Stimulated activated memory B cell treated with anti-CD40 and anti-IgM and Interleukin-4, amounts not matched to agents 10 μg/mL and 1 μg/mL and 100 μg/mL, for 72 hours (primary cell): ENCODE data around the gene FCHSD2.
"Not testable (repeated sequence)": the region's sequence is repeated elsewhere in the genome, so short reads cannot be mapped to it uniquely, and the experiment has no call there.

ENCODE experiments used
- ATAC-seq: fragments of 150-1000 bp; cut with Tn5 transposase; 2 replicates; pipeline ENCODE4 v1.10.0; 2021
- H3K27ac Mint-ChIP-seq: one replicate; pipeline ENCODE4 v1.8.0; 2022; ENCODE audit warnings: mild to moderate bottlenecking, mixed read lengths
- H3K27me3 Mint-ChIP-seq: one replicate; pipeline ENCODE4 v1.8.0; 2022; ENCODE audit warnings: mixed read lengths
- H3K36me3 Mint-ChIP-seq: one replicate; pipeline ENCODE4 v1.8.0; 2022; ENCODE audit warnings: mixed read lengths
- H3K4me1 Mint-ChIP-seq: one replicate; pipeline ENCODE4 v1.8.0; 2022; ENCODE audit warnings: mixed read lengths
- H3K4me3 Mint-ChIP-seq: one replicate; pipeline ENCODE4 v1.8.0; 2022; ENCODE audit warnings: mild to moderate bottlenecking, moderate library complexity, mixed read lengths
- H3K9me3 Mint-ChIP-seq: one replicate; pipeline ENCODE4 v1.8.0; 2022; ENCODE audit warnings: mixed read lengths

FCHSD2 gene

DNA sequence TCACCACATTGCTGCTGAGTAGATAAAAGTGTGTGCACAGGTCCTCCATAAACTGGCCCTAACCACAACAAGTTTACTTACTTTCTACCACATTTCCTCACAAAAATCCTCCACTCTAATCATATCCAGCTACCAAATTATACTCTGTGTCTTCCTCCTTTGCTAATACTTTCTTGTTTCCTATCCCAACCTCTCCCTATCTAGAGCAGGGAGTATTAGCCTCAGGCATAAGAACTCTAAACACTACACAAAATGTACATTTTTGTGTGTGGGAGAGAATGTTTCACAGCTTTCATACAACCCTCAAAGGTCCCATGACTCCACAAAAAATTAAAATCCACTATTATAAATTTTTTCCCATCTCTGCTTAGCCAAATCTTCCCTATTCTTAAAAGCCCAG lies 255.5 kb downstream of the FCHSD2 start:
- ATAC-seq = no peak
- peaks cover 5% of the 10 kb centered on the region for H3K4me1 Mint-ChIP-seq
- no peaks in the 10 kb centered on the region for H3K27me3 Mint-ChIP-seq
- no peaks in the 10 kb centered on the region for H3K9me3 Mint-ChIP-seq
- H3K4me3 Mint-ChIP-seq = no peak overlapping the region
- peaks cover 66% of the 10 kb centered on the region for H3K36me3 Mint-ChIP-seq
- peak overlapping the region; percentile 30 for H3K27ac Mint-ChIP-seq

DNA sequence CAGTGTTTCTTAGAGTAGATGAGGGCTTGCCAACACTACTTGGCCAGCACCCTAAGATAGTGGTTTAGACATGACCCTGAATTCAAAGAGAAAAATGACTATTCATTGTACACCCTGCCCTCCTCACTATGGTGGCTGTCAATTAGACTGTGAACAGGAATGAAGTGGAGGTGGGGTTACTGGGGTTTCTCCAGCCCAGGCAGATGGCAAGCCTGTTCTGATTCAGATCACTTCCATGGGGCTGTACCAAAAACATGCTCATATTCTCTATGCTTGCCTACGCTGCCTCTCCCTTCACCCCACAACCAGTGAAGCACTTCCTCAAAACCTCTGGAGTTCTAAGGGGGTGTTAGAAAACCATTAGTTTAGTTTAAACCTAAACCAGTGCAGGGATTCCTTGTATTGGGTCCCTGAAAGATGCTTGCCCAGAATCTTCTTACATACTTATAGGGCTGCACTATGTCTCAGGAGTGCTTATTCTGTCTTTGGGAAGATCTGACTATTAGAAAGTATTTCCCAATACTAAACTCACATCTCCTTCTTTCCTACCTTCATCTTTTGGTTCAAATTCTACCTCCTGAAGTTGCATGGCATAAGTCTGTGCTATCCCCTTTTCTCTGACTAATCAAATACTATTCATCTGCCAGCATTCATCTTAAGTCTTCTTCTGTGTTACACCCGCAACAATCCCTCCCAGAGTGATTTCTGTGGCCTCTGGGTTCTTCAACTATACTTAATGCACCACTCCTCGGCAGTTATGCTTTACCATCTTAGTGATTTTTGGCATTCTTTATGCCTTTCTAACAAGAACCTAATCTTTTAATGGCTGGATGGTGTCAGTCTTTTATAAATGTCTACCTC lies 256.1 kb downstream of the FCHSD2 start:
- H3K36me3 Mint-ChIP-seq = peaks cover 70% of the 10 kb centered on the region
- H3K27ac Mint-ChIP-seq = peak overlapping the region; percentile 36
- H3K27me3 Mint-ChIP-seq = no peaks in the 10 kb centered on the region

DNA sequence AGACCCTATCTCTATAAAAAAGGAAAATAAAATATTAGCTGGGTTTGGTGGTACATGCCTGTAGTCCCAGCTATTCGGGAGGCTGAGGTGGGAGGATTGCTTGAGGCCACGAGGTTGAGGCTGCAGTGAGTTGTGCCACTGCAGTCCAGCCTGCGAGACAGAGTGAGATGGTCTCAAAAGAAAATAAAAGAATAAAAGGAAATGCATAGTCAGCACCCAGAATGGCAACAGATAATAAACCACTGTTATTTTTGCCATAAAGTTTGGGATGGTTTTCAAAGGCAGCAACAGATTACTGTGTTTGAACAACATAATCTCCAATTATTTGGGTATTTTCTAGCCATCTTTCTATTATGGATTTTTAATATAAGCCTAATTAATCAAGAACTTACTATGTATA lies 266.0 kb downstream of the FCHSD2 start:
- Mint-ChIP-seq H3K4me1 (peaks cover 27% of the 10 kb centered on the region), H3K9me3 (no peaks in the 10 kb centered on the region), H3K27me3 (no peaks in the 10 kb centered on the region), H3K4me3 (no peak overlapping the region), H3K36me3 (peaks cover 53% of the 10 kb centered on the region), H3K27ac (peak overlapping the region; percentile 69)
- ATAC-seq = no peak

More for the DNA sequence above, 256.1 kb downstream of the FCHSD2 start:
- ATAC-seq = no peak
- peaks cover 11% of the 10 kb centered on the region for H3K4me1 Mint-ChIP-seq
- no peaks in the 10 kb centered on the region for H3K9me3 Mint-ChIP-seq
- no peak overlapping the region for H3K4me3 Mint-ChIP-seq

DNA sequence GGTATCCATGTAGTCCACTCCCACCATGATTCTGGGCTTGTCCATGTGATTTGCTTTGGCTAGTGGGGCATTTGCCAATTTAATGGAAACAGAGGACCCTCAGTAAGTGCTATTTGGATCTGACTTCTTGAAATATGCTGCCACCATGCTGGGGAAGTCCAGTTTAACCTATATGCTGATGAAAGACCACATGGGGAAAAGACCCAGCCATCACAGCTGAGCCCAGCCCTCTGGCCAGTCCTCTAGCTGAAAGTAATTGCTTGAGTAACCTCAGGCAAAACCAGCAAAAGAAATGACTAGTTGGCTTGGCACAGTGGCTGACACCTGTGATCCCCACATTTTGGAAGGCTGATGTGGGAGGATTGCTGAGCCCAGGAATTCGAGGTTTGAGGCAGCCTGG lies 266.4 kb downstream of the FCHSD2 start:
- Mint-ChIP-seq H3K27ac (peak overlapping the region; percentile 69), H3K9me3 (no peaks in the 10 kb centered on the region), H3K4me3 (no peak overlapping the region), H3K36me3 (peaks cover 53% of the 10 kb centered on the region), H3K27me3 (no peaks in the 10 kb centered on the region), H3K4me1 (peaks cover 23% of the 10 kb centered on the region)
- ATAC-seq = no peak

DNA sequence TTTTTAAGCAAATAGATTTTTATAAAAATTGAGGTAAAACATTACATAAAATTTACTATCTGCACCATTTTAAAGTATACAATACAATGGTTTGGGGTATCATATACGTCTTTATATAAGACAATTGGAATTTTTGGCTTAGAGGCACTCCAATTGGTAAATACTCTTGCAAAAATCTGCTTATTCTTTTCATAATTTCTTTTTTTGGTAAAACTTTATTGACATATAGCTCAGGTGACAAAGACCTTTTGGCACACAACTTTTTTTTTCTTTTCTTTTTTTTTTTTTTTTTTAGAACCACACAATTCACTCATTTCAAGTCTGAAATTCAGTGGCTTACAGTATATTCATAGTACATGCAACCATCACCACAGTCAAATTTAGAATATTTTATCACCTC lies 270.1 kb downstream of the FCHSD2 start:
- Mint-ChIP-seq H3K4me1 (peaks cover 12% of the 10 kb centered on the region), H3K36me3 (peaks cover 54% of the 10 kb centered on the region), H3K9me3 (no peaks in the 10 kb centered on the region), H3K27ac (peak overlapping the region; percentile 52), H3K4me3 (no peak overlapping the region), H3K27me3 (no peaks in the 10 kb centered on the region)
- no peak for ATAC-seq

DNA sequence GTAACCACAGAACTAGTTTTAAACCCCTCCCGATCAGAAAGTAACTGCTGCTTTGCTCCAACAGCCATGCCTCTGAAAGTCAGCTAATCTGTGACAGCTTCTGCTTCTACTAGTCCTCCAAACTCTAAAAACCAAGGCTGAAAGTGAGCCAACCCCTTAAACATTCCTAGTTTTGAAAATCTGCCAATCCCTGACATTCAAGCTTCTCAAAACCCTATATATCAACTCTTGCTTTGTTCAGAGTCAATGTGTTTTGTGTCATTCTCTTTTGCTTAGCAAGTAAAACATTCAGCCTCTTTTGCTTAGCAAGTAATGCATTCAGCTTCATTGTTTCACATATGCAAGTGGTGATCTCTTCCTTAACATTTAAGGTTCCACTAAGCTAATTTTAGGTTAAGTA lies 271.0 kb downstream of the FCHSD2 start:
- Mint-ChIP-seq H3K27ac (peak overlapping the region; percentile 27), H3K27me3 (no peaks in the 10 kb centered on the region), H3K4me3 (no peak overlapping the region), H3K4me1 (peaks cover 19% of the 10 kb centered on the region), H3K9me3 (no peaks in the 10 kb centered on the region), H3K36me3 (peaks cover 63% of the 10 kb centered on the region)
- no peak for ATAC-seq

DNA sequence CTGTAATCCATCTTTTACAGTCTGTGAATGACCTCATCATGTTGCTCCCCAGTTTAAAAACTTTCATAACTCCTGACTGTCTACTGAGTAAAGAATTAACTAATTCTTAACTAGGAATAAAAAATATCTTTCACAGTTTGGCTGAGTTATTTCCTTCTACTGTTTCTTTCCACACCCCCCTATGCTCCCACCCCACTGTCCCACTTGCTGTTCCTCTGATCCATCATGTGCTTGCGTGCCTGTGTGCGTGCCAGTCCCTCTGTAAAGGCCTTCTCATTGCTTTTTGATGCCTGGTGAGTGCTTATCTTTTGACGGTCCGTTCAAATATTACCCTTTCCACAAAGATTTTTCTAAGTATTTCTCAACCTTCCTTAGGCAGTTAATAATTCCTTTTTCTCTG lies 272.3 kb downstream of the FCHSD2 start:
- H3K9me3 Mint-ChIP-seq = no peaks in the 10 kb centered on the region
- ATAC-seq = no peak
- no peak overlapping the region for H3K4me3 Mint-ChIP-seq
- peaks cover 26% of the 10 kb centered on the region for H3K4me1 Mint-ChIP-seq
- no peak overlapping the region for H3K27ac Mint-ChIP-seq
- peaks cover 62% of the 10 kb centered on the region for H3K36me3 Mint-ChIP-seq
- no peaks in the 10 kb centered on the region for H3K27me3 Mint-ChIP-seq

DNA sequence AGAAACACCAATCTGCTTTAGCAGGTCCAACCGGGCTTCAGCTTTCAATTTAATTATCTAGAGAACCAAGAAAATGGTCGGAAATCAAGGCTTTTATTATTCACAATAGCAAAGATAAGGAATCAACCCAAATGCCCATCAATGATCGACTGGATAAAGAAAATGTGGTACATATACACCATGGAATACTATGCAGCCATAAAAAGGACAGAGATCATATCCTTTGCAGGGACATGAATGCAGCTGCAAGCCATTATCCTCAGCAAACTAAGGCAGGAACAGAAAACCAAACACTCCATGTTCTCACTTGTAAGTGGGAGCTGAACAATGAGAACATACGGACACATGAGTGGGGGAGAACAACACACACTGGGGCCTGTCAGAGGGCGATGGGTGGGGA lies 274.1 kb downstream of the FCHSD2 start:
- no peaks in the 10 kb centered on the region for H3K27me3 Mint-ChIP-seq
- H3K9me3 Mint-ChIP-seq = no peaks in the 10 kb centered on the region
- H3K36me3 Mint-ChIP-seq = peaks cover 70% of the 10 kb centered on the region
- no peak overlapping the region for H3K27ac Mint-ChIP-seq
- ATAC-seq = no peak
- peaks cover 36% of the 10 kb centered on the region for H3K4me1 Mint-ChIP-seq
- no peak overlapping the region for H3K4me3 Mint-ChIP-seq

DNA sequence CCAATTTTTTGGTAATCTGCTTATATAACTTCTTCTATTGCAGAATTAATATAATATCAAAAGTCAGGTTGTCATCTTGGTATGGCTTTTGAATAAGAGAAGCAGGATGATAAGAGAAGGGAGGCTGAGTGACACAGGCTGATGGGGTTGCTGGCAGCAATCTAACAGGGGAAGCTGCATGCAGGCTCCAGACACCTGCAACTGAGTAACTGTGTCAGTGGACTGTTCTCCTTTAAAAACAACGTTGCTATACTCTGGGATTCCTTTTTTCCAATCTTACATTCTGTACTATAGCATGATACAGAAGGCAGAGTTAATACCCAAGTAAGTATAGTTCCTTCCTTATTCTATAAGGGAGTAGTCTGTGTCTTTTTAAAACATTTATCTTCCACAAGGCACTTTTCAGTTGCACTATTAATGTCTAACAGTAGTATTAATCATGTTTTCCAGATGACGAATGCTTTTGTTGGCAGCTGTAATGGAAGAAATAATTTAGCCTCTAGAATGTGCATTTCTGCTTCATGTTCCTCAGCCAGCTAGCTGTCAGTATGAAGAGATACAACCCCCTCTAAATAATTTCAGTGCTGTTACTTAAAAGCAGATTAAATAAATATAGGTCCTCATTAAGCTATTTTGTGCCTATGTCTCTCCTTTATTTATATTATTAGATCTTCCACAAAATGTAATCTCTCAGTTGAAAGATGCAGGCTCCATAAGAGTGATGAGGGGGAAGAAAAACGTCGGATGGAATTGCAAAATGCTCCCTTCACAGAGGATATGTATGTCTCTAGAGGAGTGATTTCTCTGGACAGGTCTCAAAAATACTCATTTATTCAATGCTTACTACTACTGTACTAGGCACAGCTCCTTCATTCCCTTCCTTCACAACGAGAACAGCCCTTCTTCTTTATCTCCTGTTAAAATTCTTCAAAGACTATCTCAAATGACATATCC lies 277.1 kb downstream of the FCHSD2 start:
- H3K4me3 Mint-ChIP-seq = no peak overlapping the region
- peak overlapping the region; percentile 16 for H3K27ac Mint-ChIP-seq
- no peaks in the 10 kb centered on the region for H3K27me3 Mint-ChIP-seq
- H3K36me3 Mint-ChIP-seq = peaks cover 51% of the 10 kb centered on the region
- no peak for ATAC-seq
- H3K4me1 Mint-ChIP-seq = peaks cover 29% of the 10 kb centered on the region
- no peaks in the 10 kb centered on the region for H3K9me3 Mint-ChIP-seq

DNA sequence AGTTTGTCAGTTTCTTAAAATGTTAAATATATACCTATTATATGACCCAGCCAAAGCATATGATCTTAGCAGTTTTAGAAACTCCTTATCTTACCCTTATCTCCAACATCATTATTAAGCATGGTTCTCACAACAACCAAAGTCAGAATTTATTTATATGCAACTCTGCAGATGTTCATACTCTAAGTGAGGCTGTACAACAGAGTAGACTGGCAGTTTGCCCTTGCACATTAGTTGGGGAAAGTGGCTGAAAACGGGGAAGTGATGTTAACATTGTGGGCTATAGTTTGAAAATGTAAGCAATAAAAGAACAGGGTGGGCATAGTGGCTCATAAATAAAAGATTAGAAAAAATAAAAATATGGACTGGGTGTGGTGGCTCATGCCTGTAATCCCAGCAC lies 278.2 kb downstream of the FCHSD2 start:
- H3K27ac Mint-ChIP-seq = peak overlapping the region; percentile 16

DNA sequence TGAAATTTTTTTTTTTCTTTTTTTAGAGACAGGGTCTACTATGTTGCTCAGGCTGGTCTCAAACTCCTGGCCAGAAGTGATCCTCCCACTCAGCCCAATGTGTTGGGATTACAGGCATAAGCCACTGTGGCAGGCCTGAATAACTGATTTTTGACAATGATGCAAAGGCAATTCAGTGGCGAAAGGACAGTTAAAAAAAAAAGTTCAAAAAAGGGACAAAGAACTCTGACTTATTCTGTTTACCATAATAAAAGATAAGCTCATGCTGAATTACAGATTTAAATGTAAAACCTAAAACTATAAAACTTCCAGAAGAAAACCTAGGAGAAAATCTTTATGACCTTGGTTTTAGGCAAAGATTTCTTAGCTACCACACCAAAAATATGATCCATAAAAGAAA lies 279.0 kb downstream of the FCHSD2 start:
- Mint-ChIP-seq H3K27me3 (no peaks in the 10 kb centered on the region), H3K27ac (peak overlapping the region; percentile 16), H3K4me3 (no peak overlapping the region)

More for the DNA sequence above, 278.2 kb downstream of the FCHSD2 start:
- Mint-ChIP-seq H3K4me1 (peaks cover 29% of the 10 kb centered on the region), H3K9me3 (no peaks in the 10 kb centered on the region), H3K27me3 (no peaks in the 10 kb centered on the region), H3K4me3 (no peak overlapping the region), H3K36me3 (peaks cover 42% of the 10 kb centered on the region)
- no peak for ATAC-seq

DNA sequence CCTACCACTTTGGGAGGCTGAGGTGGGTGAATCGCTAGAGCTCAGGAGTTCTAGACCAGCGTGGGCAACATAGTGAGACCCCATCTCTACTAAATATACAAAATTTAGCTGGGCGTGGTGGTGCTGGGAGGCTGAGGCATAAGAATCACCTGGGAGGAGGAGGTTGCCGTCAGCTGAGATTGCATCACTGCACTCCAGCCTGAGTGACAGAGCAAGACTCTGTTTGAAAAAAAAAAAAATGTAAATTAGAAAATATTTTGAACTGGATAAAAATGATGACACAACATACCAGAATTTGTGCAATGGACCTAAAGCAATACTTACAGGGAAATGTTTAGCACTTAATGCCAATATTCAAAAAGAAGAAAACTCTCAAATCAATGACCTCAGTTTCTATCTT lies 281.5 kb downstream of the FCHSD2 start:
- ATAC-seq = no peak
- no peaks in the 10 kb centered on the region for H3K27me3 Mint-ChIP-seq
- peaks cover 30% of the 10 kb centered on the region for H3K36me3 Mint-ChIP-seq
- no peak overlapping the region for H3K27ac Mint-ChIP-seq
- no peaks in the 10 kb centered on the region for H3K9me3 Mint-ChIP-seq
- no peak overlapping the region for H3K4me3 Mint-ChIP-seq
- peaks cover 17% of the 10 kb centered on the region for H3K4me1 Mint-ChIP-seq

More for the DNA sequence above, 279.0 kb downstream of the FCHSD2 start:
- ATAC-seq = no peak
- H3K4me1 Mint-ChIP-seq = peaks cover 29% of the 10 kb centered on the region
- H3K9me3 Mint-ChIP-seq = no peaks in the 10 kb centered on the region
- peaks cover 44% of the 10 kb centered on the region for H3K36me3 Mint-ChIP-seq

DNA sequence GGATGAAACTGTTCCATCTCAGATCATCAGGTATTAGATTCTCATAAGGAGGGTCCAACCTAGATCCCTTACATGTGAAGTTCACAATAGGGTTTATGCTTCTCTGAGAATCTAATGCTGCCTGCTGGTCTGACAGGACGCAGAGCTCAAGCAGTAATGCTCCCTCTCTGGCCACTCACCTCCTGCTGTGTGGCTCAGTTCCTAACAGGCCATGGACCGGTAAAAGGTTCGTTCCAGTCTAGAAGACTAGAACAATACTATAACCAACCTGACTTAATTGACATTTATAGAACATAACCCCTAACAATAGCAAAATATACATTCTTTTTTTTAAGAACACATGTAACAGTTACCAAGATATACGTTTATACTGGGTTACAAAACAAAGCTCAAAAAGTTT lies 282.1 kb downstream of the FCHSD2 start:
- Mint-ChIP-seq H3K9me3 (no peaks in the 10 kb centered on the region), H3K27ac (no peak overlapping the region), H3K36me3 (peaks cover 25% of the 10 kb centered on the region), H3K4me1 (peaks cover 13% of the 10 kb centered on the region), H3K4me3 (no peak overlapping the region), H3K27me3 (no peaks in the 10 kb centered on the region)
- ATAC-seq = no peak

DNA sequence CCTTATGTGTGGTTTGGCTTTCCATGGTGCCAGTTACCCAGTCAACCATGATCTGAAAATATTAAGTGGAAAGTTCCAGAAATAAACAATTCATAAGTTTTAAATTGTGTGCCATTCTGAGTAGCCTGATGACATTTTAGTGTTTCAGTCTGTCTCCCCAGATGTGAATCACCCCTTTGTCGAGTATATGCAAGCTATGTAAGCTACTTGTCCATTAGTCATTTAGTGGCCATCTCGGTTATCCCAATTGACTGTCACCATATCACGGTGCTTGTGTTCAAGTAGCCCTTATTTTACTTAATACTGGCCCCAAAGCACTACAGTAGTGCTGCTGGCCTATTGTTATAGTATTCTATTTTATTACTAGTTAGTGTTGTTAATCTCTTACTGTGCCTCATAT lies 283.0 kb downstream of the FCHSD2 start:
- no peaks in the 10 kb centered on the region for H3K9me3 Mint-ChIP-seq
- peaks cover 16% of the 10 kb centered on the region for H3K4me1 Mint-ChIP-seq
- no peak overlapping the region for H3K4me3 Mint-ChIP-seq
- ATAC-seq = no peak
- peaks cover 24% of the 10 kb centered on the region for H3K36me3 Mint-ChIP-seq
- H3K27ac Mint-ChIP-seq = no peak overlapping the region
- H3K27me3 Mint-ChIP-seq = no peaks in the 10 kb centered on the region

DNA sequence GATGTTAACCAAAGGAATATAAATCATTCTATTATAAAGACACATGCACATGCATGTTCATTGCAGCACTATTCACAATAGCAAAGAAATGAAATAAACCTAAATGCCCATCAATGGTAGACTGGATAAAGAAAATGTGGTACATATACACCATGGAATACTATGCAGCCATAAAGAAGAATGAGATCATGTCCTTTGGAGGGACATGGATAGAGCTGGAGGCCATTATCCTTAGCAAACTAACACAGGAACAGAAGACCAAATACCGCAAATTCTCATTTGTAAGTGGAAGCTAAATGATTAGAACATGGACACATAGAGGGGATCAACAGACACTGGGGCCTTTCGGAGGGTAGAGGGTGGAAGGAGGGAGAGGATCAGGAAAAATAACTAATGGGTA lies 283.9 kb downstream of the FCHSD2 start:
- not testable (repeated sequence) for H3K4me3 Mint-ChIP-seq, H3K27ac Mint-ChIP-seq, H3K27me3 Mint-ChIP-seq, H3K9me3 Mint-ChIP-seq, ATAC-seq
- peaks cover 18% of the 10 kb centered on the region for H3K36me3 Mint-ChIP-seq
- peaks cover 12% of the 10 kb centered on the region for H3K4me1 Mint-ChIP-seq
